GM10266 (cell line): ENCODE data around the gene PPARA.

Experiments used
- DNase-seq: peaks from one replicate; pipeline ENCODE4 v3.0.0; 2012; ENCODE audit errors: extremely low spot score
- TF ChIP-seq, protein P1 (sequence below): IDR thresholded peaks from 2 replicates; pipeline ENCODE4 v1.5.1; 2012; ENCODE audit warnings: mild to moderate bottlenecking, low read depth; ENCODE audit not compliant: control insufficient read depth, insufficient read depth; ENCODE audit errors: missing control alignments

The PPARA gene

DNA sequence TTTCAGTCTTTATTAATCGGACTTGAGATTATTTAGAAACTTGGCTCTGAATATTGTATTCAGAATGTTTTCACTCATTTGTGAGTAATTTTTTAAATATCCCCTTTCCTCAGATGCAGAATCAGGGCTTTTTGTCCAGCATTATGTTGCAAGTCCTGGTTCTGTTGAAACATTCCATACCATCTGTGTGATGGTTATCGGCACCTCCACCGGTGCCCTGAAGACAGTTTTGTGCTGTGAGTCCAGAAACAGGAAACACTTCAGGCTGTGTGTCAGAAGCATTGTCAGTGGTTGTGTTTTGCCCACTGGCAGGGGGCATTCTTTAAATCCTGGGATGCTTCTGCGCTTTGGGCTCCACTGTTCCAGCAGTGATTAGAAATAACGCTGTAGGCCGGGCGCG is 79.4 kb downstream of the PPARA start:
- DNase-seq: no peak
- TF ChIP-seq, protein P1, sequence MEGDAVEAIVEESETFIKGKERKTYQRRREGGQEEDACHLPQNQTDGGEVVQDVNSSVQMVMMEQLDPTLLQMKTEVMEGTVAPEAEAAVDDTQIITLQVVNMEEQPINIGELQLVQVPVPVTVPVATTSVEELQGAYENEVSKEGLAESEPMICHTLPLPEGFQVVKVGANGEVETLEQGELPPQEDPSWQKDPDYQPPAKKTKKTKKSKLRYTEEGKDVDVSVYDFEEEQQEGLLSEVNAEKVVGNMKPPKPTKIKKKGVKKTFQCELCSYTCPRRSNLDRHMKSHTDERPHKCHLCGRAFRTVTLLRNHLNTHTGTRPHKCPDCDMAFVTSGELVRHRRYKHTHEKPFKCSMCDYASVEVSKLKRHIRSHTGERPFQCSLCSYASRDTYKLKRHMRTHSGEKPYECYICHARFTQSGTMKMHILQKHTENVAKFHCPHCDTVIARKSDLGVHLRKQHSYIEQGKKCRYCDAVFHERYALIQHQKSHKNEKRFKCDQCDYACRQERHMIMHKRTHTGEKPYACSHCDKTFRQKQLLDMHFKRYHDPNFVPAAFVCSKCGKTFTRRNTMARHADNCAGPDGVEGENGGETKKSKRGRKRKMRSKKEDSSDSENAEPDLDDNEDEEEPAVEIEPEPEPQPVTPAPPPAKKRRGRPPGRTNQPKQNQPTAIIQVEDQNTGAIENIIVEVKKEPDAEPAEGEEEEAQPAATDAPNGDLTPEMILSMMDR: no peak

DNA sequence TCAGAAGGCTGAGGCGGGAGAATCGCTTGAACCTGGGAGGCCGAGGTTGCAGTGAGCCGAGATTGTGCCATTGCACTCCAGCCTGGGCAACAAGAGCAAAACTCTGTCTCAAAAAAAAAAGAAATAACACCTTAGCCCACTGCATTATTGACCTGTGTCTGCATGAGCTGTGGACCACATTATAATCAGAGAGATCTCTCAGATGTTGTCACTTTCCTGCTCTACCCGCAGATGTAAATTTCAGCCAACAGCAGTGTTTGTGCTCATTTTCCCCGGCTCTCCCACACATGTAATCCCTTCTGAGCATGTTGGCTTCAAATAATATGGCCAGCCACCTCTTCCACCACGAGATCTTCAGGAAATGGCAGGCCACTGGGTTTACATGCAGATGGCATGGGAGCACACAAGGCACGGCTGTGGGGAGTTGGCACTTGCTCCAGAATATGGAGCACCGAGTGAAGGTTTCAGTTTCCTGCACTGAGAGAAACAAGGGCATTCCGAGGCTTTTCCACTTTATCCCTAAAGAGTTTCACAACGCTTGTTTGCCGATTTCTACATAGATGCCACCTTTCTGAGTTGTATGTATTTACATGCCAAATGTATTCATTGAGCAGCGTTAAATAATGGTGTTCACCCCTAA is 80.1 kb downstream of the PPARA start:
- no peak for DNase-seq
- TF ChIP-seq, protein P1: no peak

DNA sequence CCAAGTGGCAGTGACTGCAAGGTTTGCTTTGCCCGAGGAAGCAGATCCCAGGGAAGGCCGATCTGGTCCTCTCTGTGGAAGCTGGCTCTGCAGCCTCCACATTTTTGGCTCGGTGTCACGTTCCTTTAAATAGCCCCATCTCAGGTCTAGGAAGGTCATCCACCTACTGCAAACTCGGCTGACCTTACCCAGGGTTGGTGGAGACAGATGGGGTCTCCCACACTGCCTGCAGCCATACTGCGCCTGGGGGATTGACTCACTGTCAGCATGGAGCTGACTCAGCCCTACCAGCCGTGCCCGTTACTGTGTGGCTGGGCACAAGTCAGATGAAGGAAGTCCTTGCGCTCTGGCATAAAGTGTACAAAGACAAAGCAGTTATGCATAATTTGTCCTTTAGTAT is 82.9 kb downstream of the PPARA start:
- DNase-seq: no peak
- TF ChIP-seq, protein P1: no peak

DNA sequence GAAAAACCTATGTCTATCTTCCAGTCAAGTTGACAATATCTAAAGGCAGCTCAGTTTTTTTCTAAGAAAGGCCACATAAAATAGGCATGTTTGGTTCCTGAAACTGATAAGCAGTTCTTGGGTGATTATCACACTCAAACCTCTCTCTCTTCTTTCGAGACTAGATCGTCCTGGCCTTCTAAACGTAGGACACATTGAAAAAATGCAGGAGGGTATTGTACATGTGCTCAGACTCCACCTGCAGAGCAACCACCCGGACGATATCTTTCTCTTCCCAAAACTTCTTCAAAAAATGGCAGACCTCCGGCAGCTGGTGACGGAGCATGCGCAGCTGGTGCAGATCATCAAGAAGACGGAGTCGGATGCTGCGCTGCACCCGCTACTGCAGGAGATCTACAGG is 84.6 kb downstream of the PPARA start:
- TF ChIP-seq, protein P1: no peak
- no peak for DNase-seq

DNA sequence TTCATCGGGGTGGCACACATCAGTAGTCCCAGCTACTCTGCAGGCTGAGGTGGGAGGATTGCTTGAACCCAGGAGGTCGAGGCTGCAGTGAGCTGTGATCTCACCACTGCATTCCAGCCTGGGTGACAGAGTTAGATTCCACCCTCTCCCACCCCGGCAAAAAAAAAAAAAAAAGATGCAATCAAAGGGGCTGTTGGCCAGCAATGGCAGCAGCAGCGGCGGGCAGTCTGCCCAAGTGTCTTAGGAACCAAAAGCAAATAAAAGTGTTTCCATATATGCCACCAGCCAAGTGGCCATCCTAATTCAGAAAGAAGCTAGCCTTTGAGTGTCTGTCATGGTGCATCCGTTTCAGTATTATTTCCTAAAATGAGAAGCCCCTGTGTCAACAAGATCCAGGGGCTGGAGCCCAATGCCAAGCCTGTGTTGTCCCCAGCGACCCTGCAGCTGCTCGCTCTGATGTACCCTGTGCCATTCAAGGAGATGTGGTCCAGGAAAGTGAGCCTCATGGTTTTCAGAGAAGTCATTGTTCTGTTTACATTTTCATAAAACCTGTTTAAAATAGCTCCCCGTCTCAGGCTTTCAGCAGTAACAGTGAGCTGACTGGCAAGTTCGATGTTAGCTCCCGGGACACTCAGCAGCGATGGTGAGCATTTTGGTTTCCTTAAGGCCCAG is 87.3 kb downstream of the PPARA start:
- TF ChIP-seq, protein P1: no peak
- no peak for DNase-seq

DNA sequence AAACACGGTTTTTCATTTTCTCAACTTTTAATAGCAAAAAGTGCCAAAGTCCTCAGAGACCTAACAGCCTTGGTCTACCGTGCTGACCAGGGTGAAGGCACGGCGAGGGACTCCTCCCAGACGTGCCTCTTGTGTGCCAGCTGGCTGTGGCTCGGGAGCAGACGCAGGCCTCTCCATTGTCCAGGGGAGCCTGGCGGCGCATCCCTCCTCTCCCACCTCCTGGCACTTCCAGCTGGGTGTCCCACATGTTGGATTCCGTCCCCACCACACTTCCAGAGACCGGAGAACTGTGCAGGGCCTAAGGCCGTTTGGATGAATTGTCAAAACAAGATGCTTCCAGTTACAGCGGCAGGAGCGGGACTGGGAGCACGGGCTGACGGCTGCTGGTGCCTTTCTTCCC is 88.2 kb downstream of the PPARA start:
- TF ChIP-seq, protein P1: no peak

More for the DNA sequence above, 88.2 kb downstream of the PPARA start:
- DNase-seq: no peak
